Activated naive CD8-positive, alpha-beta T cell (primary cell): ENCODE measurements around the gene SORL1.
"Not testable (repeated sequence)": the region's sequence is repeated elsewhere in the genome, so short reads cannot be mapped to it uniquely, and the experiment has no call there.

Experiments
- H3K27ac Mint-ChIP-seq: one replicate; pipeline ENCODE4 v1.8.0; 2021; ENCODE audit warnings: mixed read lengths
- H3K27me3 Mint-ChIP-seq: one replicate; pipeline ENCODE4 v1.8.0; 2021; ENCODE audit warnings: mixed read lengths
- H3K36me3 Mint-ChIP-seq: one replicate; pipeline ENCODE4 v1.8.0; 2021; ENCODE audit warnings: mixed read lengths
- H3K4me1 Mint-ChIP-seq: one replicate; pipeline ENCODE4 v1.8.0; 2021; ENCODE audit warnings: low read depth, mixed read lengths
- H3K4me3 Mint-ChIP-seq: one replicate; pipeline ENCODE4 v1.8.0; 2021; ENCODE audit warnings: mild to moderate bottlenecking, mixed read lengths
- H3K9me3 Mint-ChIP-seq: one replicate; pipeline ENCODE4 v1.8.0; 2021; ENCODE audit warnings: low read depth, mixed read lengths

The SORL1 gene

DNA sequence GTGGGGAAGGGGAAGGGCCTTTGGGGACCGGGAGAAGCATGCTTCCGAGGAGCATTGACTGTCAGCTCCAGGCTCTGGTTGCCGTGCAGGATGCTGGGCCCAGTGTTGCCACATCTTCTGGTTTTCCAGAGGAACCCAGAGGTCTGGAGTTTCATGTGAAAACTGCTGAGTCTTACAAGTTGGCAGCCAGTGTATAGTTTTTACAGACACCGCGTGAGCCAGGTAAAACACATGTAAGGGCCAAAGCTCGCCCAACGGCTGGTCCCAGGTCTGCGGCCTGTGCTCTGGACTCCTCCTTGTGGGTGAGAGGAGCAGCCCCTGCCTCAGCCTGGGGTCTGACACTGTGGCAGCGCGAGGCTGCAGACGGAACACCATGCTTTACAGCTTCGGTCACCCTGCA lies 19.1 kb downstream of the SORL1 start:
- Mint-ChIP-seq H3K4me3 (peak overlapping the region; percentile 10), H3K9me3 (no peaks in the 10 kb centered on the region), H3K36me3 (peaks cover 27% of the 10 kb centered on the region), H3K27me3 (no peaks in the 10 kb centered on the region), H3K4me1 (peaks cover 93% of the 10 kb centered on the region), H3K27ac (peak overlapping the region; percentile 93)

DNA sequence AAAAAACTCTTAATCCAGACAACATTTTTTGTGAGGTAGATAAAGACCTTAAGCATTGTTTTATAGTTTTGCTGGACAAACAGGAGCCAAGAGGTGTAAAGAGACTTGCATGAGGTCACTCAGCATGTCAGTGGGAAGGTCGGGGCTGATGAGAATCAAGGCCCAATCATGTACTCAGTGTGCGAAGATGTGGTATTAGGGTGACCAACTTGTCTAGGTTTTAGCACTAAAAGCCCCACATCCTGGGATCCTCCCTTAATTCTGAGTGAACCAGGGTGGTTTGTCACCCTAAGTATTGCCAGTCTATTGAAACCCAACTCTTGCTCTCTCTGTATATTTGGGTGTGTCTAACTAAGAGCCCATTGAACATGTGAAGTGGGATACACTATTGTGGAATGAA lies 20.2 kb downstream of the SORL1 start:
- Mint-ChIP-seq H3K27ac (peak overlapping the region; percentile 93), H3K4me1 (peaks cover 93% of the 10 kb centered on the region), H3K9me3 (no peaks in the 10 kb centered on the region), H3K36me3 (peaks cover 29% of the 10 kb centered on the region), H3K4me3 (peak overlapping the region; percentile 44), H3K27me3 (no peaks in the 10 kb centered on the region)

DNA sequence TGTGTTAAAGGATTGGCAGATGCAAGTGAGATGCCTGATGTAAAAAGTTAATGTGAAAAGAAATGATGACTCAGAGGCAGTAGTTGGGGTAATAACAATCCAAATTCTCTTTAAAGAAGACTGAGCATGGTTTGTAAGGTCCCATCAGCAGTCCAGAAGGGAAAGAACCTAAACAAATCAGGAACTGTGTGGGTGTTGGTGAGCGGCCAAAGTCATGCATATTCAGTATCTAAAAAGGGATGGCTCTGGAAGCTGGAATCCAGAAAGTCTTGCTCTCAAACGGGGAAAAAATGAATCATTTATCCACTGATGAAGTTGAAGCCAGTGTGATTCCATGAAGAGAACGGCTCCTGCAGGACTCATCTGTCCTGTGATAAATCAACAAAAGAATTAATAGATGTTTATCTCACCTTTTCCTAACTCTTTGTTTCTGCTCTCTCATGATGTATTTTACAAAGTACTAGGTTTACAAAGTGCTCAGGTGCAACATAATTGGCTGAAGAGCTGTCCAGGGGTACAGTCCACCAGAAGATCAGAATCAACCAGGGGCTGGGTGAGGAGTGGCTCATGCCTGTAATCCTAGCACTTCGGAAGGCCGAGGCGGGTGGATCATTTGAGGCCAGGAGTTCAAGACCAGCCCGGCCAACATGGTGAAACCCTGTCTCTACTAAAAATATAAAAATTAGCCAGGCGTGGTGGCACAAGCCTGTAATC lies 21.1 kb downstream of the SORL1 start:
- H3K27ac Mint-ChIP-seq = peak overlapping the region; percentile 93
- H3K4me1 Mint-ChIP-seq = peaks cover 87% of the 10 kb centered on the region
- peaks cover 30% of the 10 kb centered on the region for H3K36me3 Mint-ChIP-seq
- H3K4me3 Mint-ChIP-seq = peak overlapping the region; percentile 44
- H3K27me3 Mint-ChIP-seq = no peaks in the 10 kb centered on the region
- H3K9me3 Mint-ChIP-seq = no peaks in the 10 kb centered on the region

DNA sequence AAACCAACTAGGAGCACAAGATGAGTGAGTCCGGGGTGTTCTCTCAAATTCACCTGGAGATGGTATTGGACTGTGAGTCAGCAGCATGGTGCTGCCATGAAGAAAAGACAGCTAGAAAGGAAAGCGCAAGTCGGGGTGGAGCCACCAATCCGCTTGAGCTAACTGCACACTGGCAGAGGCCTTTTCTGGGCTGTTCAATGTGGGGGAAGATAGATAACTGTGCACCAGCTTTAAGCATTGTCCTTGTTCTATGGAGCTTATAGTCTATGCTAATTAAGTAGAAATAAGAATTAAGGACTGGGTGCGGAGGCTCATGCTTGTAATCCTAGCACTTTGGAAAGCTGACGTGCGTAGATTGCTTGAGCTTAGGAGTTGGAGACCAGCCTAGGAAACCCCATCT lies 22.6 kb downstream of the SORL1 start:
- H3K4me1 Mint-ChIP-seq = peaks cover 83% of the 10 kb centered on the region
- H3K4me3 Mint-ChIP-seq = no peak overlapping the region
- H3K27ac Mint-ChIP-seq = peak overlapping the region; percentile 64
- no peaks in the 10 kb centered on the region for H3K27me3 Mint-ChIP-seq
- H3K9me3 Mint-ChIP-seq = no peaks in the 10 kb centered on the region
- H3K36me3 Mint-ChIP-seq = peaks cover 29% of the 10 kb centered on the region

DNA sequence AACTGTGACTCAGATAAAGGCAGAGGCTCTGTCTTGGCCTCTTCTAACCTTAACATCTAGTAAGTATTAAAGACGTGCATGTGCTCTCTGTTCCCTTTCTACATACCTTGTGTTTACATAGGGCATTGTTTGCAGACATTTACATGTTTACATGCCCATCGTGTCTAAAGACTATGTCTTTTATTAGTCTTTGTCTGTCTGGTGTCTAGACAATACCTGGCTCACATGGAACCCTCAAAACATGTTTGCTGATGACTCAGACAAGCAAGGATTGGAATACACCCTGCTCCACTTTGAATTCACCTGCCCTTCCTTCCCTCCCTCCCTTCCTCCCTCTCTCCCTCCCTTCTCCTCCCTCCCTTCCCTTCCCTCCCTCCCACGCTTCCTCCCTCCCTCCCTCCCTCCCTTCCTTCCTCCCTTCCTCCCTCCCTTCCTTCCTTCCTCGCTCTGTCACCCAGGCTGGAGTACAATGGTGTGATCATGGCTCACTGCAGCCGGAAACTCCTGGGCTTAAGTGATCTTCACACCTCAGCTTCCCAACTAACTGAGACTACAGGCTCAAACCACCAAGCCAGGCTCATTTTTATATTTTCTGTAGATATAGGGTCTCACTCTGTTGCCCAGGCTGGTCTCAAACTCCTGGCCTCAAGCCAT lies 24.4 kb downstream of the SORL1 start:
- H3K36me3 Mint-ChIP-seq = peaks cover 21% of the 10 kb centered on the region

DNA sequence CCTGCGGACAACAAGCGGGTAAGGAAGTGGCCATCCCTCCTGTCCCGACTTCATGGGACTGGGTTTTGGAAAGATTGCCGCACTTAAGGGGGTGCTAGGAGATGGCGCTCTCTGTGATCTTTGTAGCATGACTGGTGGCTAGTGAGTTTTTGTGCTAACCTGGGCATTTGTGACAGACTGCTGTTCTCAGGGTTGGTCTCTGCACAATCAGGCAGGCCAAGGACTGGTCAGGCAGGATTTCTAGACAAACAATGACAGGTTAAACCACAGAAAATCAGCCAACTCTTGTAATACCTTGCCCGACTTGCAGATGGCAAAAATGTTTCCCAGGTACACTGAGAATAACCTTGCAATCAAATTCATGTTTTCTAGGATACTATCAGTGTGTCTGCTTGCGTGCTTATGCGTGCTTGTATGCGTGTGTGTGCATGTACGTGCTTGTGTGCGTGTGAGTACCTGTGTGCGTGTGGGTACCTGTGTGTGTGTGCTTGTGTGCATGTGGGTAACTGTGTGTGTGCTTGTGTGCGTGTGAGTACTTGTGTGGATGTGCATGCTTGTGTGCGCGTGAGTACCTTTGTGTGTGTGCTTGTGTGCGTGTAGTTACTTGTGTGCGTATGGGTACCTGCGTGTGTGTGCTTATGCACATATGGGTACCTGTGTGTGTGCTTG lies 26.2 kb downstream of the SORL1 start:
- Mint-ChIP-seq H3K4me3 (no peak overlapping the region), H3K36me3 (peaks cover 17% of the 10 kb centered on the region), H3K27ac (peak overlapping the region; percentile 66), H3K27me3 (no peaks in the 10 kb centered on the region), H3K9me3 (no peaks in the 10 kb centered on the region), H3K4me1 (peaks cover 74% of the 10 kb centered on the region)

More for the DNA sequence above, 24.4 kb downstream of the SORL1 start:
- Mint-ChIP-seq H3K27me3 (no peaks in the 10 kb centered on the region), H3K4me1 (peaks cover 76% of the 10 kb centered on the region), H3K4me3 (no peak overlapping the region), H3K27ac (peak overlapping the region; percentile 83), H3K9me3 (no peaks in the 10 kb centered on the region)

DNA sequence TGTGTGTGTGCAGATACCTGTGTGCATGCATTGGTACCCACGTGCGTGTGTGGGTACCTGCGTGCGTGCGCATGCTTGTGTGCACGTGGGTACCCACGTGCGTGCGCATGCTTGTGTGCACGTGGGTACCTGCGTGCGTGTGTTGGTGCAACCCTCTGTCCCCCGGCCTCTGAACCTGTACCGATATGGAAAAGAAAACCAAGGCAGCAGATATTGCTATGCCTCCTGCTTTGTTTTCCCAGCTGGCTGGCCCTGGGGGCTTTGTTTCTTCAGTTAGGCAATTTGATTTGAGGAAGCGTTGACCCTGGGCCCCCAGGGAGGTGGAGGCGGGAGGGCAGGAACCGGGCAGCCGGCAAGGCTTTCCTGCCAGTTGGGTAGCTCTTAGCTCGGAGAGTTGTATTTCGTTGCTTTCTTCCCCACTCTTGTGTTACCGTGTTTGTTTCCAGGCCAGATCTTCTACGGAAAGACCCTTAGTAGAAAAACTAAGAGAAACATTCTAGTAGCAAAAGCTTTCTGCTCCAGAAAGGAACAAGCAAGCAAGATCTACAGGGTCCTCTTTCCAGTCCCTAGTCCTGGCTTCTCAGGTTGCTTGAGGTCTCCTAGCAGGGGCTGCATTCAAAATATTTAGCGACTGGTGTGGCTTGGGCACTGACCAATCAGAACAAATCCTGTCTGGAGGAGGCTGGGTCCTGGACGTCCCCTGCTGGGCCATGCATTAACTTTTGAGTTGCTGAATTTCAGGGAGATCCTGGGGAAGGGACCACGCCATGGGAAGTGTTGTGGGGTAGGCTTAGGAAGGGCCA lies 27.0 kb downstream of the SORL1 start:
- Mint-ChIP-seq H3K9me3 (peaks cover under 1% of the 10 kb centered on the region), H3K4me3 (no peak overlapping the region), H3K4me1 (peaks cover 74% of the 10 kb centered on the region), H3K27ac (peak overlapping the region; percentile 66), H3K27me3 (no peaks in the 10 kb centered on the region), H3K36me3 (peaks cover 20% of the 10 kb centered on the region)

DNA sequence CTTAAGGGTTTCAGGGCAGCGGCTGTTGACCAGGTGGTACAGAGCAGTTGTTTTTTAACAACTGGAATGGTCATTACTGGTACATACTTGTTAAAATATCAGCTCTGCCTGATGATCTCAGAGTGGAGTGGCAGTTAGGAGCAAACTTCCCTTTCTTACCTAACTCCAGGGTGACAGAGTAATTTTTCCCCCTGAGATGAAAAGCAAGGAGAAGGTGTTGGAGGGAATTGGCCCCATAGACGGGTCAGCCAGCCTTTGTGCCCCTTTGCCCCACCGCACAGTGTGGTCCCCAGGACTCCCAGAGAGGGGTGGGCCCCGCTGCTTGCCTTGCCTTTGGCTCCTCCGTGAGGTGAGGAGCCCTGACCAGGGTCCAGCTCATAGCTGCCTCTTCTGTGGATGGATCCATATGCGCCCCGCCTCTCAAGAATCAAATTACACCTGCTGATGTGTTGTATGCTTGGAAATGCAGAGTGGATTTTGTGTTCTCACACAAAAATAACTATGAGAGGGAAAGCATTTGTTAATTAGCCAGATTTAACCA lies 27.7 kb downstream of the SORL1 start:
- H3K27ac Mint-ChIP-seq = peak overlapping the region; percentile 64
- H3K36me3 Mint-ChIP-seq = peaks cover 21% of the 10 kb centered on the region
- H3K4me3 Mint-ChIP-seq = no peak overlapping the region
- peaks cover 73% of the 10 kb centered on the region for H3K4me1 Mint-ChIP-seq
- no peaks in the 10 kb centered on the region for H3K27me3 Mint-ChIP-seq
- peaks cover 3% of the 10 kb centered on the region for H3K9me3 Mint-ChIP-seq

DNA sequence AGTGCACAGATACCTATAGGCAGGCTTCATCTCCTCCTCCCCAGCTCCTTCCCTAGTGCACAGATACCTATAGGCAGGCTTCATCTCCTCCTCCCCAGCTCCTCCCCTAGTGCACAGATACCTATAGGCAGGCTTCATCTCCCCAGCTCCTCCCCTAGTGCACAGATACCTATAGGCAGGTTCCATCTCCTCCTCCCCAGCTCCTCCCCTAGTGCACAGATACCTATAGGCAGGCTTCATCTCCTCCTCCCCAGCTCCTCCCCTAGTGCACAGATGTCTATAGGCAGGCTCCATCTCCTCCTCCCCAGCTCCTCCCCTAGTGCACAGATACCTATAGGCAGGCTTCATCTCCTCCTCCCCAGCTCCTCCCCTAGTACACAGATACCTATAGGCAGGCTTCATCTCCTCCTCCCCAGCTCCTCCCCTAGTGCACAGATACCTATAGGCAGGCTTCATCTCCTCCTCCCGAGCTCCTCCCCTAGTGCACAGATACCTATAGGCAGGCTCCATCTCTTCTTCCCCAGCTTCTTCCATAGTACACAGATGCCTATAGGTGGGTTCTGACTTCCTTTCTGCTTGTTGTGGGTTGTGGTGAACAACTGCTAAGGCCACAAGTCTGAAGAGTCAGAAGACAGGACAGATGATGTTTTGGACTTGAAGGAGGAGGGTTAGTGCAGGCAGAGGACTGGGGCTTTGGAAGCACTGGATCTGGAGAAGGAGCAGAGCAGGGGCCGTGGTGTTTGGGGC lies 29.5 kb downstream of the SORL1 start:
- H3K4me3 Mint-ChIP-seq = peak overlapping the region; percentile 84
- not testable (repeated sequence) for H3K27me3 Mint-ChIP-seq, H3K9me3 Mint-ChIP-seq
- peak overlapping the region; percentile 96 for H3K27ac Mint-ChIP-seq
- H3K4me1 Mint-ChIP-seq = peaks cover 69% of the 10 kb centered on the region
- H3K36me3 Mint-ChIP-seq = peaks cover 17% of the 10 kb centered on the region

DNA sequence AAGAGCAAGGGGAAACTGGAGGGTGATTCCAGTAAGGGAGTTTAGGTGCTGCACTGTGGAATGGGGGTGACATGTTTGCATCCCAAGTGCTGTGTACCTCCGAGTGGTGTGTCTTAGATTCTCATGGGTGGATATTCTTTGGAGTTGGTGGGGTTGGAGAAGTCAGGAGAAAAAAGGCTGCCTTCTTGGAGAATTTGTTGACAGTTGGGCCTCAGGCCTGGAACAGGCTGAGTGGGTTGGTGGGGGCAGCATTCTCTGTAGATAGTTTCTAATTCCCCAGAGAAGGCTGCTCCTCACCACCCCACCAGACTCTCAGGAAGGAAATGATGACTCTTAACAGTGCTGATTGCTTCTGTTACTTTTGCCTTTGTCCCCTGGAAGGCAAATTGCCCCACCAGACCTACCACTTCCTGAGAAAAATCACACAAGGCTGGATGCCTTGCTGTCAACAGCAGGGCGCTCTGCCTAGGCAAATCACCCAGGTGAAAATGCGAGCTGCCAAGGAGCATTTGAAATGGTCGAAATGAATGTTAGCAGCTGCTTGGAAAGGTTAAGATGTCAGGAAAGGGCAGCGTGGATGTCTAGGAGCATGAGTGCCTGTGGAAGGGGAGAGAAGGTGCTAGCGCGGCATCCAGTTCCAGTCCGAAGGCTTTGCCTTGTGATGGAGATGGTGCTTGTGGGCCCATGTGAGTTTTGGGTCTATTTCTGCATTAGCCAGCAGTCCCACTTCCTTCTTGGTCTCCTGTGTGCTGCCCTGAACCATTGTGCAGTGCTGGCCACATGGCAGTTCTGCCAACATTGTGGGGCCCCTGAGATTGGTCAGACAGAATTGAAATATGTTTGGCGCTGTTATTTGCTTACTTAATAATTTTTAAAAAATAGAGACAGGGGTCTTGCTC lies 30.4 kb downstream of the SORL1 start:
- Mint-ChIP-seq H3K36me3 (peaks cover 15% of the 10 kb centered on the region), H3K4me1 (peaks cover 68% of the 10 kb centered on the region), H3K9me3 (peaks cover 3% of the 10 kb centered on the region), H3K4me3 (peak overlapping the region; percentile 84), H3K27ac (peak overlapping the region; percentile 96), H3K27me3 (no peaks in the 10 kb centered on the region)

DNA sequence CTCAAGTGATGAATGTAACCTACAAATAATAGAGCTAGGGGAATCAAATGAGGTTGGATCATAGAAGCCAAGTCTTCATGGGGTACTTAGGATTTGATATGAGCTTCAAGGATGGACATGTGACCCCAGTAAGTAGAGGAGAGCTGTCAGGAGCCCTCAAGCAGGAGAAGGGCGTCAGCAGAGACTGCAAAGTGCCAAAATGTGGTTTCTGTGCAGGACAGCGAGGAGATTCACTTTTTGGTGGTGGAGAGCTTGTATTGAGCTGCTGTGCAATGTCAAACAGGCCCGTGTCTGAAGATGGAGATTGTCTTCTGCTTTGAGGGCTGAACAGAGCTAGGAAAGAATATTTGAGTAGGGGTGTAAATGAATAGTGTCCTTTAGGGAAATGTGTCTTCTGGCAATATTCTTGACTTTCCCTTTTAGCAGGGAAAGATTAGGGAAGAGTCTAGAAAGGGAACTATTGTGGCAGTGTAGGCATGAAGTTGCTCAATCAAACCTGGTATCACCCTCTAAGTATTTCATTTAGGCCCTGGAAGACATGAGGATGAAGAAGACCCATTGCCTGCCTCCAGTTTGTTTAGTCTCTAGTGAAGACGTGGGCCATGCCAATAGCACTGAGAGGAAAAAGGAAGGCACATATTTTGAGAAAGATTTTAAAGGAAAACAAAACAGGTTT lies 31.8 kb downstream of the SORL1 start:
- Mint-ChIP-seq H3K36me3 (peaks cover 20% of the 10 kb centered on the region), H3K9me3 (peaks cover 3% of the 10 kb centered on the region), H3K27me3 (no peaks in the 10 kb centered on the region), H3K4me3 (no peak overlapping the region), H3K27ac (peak overlapping the region; percentile 96), H3K4me1 (peaks cover 67% of the 10 kb centered on the region)

DNA sequence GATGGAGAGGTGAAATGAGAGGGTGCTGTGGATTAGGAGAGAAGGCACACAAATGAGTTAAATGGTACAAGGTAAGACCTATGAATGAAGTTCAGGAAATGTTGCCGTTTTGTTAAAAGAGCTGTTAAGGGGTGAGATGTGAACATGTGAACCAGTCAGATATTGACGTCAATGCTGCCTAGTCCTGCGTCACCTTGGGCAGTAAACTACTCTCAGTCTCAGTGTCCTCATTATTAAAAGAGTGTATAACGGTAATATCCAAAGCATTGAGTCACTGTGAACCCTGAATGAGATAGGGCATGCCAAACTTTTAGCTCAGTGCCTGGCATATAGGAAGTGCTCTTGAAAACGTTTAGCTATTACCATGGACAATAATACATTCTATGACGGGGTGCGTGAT lies 33.1 kb downstream of the SORL1 start:
- H3K4me3 Mint-ChIP-seq = no peak overlapping the region
- peak overlapping the region; percentile 88 for H3K27ac Mint-ChIP-seq
- H3K27me3 Mint-ChIP-seq = no peaks in the 10 kb centered on the region
- H3K9me3 Mint-ChIP-seq = peaks cover 3% of the 10 kb centered on the region
- peaks cover 29% of the 10 kb centered on the region for H3K36me3 Mint-ChIP-seq
- peaks cover 71% of the 10 kb centered on the region for H3K4me1 Mint-ChIP-seq

DNA sequence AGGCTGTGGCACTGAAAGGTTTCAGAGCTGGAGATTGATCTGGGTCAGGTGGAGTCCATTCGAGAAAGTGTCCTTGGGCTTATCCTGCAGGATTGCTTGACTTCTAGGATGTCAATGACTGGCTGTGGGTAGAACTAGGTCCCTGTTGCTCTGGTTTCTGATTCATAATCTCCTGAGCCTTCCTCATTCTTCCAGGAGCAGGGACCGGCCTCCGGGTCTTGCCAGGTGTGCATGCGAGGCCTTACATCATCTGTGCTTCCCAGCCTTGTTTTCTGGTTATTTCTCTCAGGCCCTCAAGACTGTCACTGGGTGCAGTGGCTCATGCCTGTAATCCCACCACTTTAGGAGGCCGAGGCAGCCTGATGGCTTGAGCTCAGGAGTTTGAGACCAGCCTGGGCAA lies 33.9 kb downstream of the SORL1 start:
- Mint-ChIP-seq H3K4me1 (peaks cover 72% of the 10 kb centered on the region), H3K36me3 (peaks cover 32% of the 10 kb centered on the region), H3K27me3 (no peaks in the 10 kb centered on the region), H3K9me3 (peaks cover 3% of the 10 kb centered on the region), H3K27ac (peak overlapping the region; percentile 88), H3K4me3 (no peak overlapping the region)
